CD4-positive, alpha-beta T cell treated with Interleukin-2 at 100 ng/mL for 4 hours (primary cell): ENCODE data around the gene ABCA2.
"Not testable (repeated sequence)": the region's sequence is repeated elsewhere in the genome, so short reads cannot be mapped to it uniquely, and the experiment has no call there.

ENCODE experiments used
- DNase-seq: peaks from one replicate; pipeline ENCODE4 v3.0.0-alpha.2; 2020; ENCODE audit warnings: low spot score

Gene ABCA2

DNA sequence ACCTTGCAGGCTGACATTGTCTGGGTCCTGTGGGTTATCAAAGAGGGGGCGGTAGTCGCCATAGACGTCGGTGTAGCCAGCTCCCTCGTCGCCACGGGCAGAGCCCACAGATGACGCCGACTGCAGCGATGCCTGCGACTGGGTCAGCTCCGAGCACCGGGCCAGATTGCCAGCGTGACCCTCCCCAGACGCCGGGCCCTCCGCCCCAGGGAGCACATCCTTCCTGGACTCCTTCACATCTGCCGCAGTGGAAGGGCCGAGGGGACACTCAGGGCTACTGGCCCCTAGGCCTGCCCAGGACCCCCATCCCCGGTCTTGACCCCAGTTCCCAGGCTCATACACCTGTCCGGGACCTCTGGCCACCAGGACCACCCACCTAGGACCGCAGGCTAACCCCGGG lies 13.9 kb downstream of the ABCA2 start:
- DNase-seq: no peak

DNA sequence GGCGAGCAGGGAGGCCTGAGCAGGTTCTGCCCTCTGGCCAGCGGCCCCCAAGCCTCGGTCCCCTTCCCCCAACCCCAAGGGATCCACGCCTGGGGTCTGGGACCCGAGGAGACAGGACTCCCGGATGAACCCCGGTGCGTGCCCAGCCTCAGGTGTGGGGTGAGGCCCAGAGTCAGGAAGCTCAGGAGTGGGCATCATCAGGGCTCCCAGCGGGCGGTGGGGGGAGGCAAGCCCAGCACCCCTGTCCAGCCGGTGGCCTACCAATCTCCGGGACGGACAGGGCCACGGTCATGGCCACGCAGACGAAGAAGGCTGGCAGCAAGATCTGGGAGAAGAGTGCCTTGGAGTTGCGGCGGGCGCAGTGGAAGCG lies 14.5 kb downstream of the ABCA2 start:
- no peak for DNase-seq

DNA sequence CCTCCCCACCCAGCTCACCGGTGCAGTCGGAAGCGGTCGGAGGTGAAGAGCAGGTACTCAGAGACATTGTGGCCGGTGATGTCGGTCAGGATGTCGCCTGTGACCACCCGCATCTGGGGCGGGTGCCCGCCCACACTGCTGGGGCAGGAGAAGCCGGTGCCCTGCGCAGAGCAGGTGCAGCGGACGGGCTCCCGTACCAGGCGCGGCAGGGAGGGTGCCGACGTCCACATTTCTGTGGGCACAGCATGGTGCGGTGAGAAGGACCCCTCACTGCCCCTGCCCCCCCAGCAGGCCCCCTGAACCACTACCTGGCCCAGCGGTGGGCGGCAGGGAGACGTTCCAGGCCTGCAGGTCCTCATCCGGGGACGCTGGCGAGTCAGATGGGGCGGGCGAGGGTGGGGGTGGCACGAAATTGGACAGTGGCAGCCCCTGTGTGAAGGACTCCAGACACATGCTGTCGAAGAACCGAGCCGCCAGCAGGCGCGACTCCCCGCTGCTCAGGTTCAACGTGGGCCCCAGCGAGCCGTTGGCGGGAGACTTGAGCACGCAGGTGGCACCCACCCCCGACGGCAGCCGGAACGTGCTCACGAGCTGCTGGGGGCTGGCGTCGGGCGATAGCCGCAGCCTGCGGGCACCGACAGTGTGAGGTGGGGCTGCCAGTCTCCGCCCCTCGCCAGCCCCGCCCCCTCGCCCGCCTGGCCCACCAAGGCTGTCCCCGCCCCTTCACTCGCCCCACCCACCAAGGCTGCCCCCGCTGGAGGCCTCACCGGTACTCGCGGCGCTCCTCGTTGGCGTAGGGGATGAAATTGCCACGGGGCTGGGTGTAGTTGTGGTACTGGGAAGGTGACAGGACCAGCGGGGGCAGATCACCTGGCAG lies 15.1 kb downstream of the ABCA2 start:
- no peak for DNase-seq

DNA sequence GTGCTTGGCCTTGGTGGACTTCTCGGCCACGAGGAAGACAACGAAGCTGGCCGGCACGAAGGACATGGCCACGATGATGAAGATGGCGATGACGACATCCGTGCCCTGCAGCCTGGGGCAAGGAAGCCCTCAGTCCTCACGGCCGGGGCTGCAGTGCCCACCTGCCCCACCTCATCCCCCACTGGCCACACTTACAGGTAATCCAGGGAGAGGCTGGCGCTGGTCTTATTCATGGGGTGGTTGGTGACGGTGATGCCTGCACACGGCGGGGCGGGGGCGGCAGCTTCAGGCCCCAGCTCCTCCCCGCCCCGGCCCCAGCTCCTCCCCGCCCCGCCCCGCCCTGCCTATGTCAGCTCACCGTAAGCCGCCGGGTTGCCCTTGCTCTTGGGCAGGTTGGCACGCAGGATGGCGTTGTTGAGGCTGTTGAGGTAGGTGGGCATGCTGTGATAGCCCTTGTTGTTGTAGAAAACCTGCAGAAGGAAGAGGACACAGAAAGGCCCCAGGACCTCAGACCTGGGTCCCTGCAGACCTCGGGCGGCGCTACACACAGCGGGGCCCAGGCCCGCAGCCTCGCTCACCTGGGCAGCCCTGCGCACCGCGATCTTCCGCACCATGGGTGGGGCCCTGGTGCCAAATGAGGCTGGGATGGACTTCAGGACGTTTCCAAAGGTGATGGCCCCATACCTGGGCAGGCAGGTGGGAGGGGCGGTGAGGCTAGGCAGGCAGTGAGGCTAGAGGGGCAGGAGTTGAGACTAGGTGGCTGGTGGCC lies 15.9 kb downstream of the ABCA2 start:
- DNase-seq: no peak

DNA sequence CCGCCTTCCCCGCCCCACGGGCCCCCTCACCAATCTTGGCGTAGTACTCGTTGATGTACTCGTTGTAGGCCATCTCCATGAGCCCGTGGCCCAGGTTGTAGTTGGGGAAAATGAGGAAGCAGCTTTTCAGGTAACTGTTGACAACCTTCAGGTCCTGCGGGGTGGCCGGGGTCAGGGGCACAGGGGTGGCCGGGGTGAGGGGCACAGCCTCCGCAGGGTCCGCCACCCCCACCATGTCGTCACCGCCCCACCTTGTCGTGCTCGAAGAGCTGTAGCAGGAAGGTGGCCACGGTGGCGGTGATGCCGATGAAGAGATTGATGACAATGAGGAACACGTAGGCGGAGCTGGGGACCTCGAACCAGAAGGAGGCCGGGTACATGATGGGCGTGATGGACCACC lies 16.9 kb downstream of the ABCA2 start:
- DNase-seq: no peak

DNA sequence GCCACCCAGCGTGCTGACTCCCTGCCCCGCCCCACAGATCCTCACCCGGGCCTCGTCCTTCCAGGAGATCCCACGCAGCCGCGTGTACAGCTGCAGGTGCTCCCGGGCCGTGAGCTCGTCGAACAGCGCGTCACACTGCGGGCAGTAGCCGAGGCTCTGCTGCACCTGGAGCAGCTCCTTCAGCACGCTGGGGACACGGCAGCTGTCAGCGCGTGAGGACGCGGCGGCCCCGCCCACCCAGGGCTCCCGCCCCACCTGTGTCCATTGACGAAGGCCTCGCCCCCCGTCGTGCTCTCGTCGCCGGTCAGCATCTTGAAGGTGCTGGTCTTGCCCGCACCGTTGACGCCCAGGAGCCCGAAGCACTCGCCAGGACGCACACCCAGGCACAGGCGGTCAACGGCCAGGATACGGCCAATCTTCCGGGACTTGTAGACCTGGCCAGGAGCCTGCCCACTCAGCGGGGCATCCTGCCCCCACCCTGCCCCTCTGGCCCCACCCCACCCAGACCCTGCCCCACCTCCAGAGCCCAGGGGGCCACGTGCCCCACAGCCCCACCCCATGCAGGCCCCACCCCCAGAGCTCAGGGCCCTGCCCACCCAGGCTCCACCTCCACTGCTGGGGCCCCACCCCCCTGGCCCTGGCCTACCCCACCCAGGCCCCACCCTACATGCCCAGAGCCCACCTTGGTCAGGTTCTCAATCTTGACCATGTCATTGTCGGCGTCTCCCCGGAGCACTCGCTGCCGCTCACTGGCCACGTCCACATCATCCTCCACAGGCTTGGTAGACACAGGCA lies 17.9 kb downstream of the ABCA2 start:
- DNase-seq: no peak

DNA sequence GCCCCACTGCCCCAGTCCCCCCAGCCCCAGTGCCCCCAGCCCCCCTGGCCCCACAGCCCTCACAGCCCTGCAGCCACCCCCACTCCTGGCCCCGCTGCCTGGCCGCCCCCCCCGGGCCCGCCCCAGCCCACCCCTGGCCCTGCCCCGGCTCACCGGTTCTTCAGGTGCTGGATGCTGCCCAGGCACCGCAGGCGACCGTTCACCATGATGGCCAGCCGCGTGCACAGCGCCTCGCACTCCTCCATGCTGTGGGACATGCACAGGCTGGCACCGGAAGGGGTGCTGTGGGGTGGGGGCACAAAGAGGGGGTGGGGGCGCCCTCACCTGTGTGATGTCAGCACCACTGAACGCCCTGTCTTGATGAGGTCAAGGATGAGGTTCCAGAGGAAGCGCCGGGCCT lies 18.8 kb downstream of the ABCA2 start:
- no peak for DNase-seq

DNA sequence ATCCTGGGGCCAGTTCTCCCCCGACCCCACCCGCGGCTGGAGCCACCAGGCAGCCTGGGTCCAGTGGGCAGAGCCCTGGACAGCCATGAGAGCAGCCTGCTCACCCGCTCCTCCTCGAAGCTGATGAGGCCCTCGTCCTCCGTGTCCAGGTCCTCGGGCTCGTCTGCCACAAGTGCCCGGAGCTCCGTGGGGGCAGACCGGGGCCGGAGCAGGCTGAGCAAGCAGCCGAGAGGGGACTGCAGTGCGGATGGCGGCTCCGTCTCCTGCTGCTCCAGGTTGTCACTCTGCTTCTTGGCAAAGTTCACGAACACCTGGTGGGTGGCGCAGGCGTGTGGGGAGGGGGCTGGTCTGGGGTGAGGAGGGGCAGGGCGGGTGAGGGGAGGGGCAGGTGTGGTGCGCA lies 19.7 kb downstream of the ABCA2 start:
- DNase-seq: no peak

DNA sequence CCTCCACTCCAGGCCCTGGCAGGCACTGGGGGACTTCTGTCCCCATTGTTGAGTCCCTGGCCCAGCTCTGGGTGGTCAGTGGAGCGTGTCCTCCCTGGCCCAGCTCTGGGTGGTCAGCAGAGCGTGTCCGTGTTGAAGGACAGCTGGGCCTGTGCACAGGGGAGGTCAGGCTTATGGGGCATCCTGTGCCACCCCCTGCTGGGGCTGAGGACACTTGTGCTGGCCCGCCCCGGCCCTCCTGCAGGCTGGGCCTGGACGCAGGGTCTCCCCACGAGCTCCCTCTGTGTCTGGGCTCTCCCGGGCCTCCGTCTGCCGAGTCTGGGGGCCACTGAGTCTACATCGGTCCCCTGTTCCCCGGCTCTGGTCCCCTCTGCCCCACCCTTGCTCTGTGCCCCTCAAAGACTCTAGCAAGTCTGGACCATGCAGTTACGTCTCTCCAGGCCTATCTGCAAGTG lies 20.2 kb downstream of the ABCA2 start:
- DNase-seq: no peak

DNA sequence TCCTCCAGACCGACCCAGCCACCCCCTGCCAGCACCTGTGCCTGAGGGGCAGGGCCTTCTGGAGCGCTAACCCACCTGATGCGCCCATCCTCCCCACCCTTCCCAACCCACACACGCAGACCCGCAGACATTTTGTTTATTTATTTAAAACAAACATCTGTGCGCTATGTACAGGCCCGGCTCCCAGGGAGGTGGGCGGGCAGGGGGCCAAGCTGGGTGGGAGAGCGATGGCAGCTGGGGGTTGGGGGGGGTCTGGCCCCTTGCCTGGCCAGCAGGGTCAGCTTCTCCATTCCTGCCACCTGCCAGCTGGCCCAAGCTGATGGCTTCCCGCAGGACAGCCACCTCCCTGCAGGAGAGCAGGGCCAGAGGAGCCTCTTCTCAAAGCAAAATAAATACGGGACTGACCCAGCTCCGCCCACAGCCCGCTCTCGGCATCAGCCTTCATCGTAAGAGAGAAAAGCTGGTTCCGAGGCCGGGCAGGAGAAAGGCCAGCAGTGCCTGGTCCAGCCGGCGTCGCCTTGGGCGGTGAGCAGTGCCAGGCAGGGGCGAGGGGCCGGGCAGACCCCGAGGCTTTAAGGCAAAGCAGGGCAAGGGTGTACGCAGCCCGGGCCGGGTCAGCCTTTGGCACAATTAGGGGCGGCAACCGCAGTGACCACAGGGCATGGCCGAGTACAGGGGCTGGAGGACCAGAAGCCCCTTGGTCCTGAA lies 20.8 kb downstream of the ABCA2 start:
- no peak for DNase-seq

DNA sequence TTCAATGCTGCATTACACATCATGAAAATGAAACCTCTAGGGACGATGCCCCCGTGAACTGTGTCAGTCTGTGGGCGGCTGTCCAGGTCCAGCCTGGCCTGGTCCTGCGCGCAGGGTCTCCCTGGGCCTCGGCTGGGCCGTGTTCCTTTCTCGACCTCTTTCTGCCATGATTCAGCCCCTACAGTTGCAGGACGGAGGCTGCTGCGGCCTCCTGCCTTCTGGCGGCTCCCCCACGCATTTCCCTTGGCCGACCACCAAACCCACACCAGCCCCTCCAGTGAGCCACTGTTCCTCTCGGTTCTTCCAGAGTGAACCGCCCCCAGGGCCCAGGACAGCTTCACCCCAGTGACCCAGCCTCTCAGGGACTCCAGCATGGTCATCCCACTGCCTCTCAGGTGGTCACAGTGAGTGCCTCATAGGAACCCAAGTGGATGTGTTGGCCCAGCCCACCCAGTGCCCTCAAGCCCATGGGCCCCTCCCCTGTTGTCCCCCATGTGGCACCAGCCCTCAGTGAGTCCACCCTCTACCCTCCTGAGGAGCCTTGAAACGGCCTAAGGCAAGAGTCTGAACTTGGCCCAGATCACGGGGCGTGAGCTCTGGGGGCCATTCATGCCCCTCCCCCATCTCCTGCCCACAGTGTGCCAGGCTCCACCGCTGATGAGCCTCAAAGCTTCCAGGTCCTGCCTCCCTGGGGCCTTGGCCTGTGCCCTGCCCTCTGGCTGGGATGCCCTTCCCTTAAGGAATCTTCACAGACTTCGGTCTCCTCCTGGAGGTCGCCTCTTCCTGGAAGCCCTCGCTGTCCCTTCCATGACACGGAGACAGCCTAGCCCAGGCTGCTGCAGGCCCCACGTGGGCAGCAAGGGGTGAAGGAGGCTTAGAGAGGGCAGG lies 21.7 kb downstream of the ABCA2 start:
- no peak for DNase-seq

DNA sequence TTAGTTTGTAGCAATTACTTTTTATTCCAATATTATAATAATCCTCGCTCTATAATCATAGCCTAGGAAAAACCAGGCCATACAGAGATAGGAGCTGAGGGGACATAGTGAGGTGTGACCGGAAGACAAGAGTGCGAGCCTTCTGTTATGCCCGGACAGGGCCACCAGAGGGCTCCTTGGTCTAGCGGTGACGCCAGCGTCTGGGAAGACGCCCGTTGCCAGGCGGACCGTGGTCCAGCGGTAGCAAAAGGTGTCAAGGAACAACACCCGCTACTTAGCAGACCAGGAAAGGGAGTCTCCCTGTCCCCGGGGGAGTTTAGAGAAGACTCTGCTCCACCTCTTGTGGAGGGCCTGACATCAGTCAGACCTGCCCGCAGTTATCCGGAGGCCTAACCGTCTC lies 23.8 kb downstream of the ABCA2 start:
- DNase-seq: not testable (repeated sequence)

DNA sequence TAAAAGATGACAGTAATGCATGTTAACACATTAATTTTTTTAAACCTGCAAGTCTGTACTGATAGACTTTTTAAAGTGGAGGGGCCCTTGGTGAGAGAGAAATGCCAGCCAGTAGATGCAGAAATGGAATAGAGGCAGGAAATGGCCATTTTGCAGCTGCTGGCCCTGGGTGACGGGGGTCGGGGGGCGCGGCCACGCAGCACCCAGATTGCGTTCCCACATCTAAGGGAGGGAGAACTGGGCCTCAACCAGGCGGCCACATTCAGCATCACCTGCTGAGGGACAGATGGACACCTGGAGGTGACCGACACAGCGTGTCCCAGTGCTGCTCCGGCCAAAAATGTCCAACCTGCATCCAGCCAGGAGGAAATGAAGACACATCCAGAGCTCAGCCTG lies 25.4 kb downstream of the ABCA2 start:
- no peak for DNase-seq

DNA sequence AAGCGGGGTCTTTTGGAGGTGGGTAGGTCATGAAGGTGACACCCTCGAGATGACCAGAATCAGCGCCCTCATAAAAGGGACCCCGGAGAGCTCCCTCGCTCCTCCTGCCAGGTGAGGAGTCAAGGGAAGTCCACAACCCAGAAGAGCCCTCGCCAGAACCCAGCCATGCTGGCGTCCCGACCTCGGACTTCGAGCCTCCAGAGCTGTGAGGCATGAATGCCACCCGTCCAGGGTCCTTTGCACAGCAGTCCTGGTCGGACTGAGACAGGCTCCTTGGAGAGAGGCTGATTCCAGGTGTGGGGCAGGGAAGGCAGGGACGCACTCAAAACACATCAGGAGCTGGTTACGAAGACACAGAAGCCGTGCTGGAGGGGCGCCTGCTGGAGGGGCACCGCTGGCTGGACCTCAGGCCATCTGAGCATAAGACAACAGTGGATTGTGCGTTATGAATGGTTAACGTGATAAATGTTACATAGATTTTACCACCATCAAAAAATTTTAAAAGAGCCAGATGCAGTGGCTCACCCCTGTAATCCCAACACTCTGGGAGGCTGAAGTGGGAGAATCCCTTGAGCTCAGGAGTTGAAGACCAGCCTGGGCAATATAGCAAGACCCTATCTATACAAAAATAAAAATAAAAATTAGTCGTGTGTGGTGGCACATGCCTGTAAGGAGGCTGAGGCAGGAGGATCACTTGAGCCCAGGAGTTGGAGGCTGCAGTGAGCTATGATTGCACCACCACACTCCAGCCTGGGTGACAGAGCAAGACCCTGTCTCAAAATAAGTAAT lies 26.0 kb downstream of the ABCA2 start:
- no peak for DNase-seq

DNA sequence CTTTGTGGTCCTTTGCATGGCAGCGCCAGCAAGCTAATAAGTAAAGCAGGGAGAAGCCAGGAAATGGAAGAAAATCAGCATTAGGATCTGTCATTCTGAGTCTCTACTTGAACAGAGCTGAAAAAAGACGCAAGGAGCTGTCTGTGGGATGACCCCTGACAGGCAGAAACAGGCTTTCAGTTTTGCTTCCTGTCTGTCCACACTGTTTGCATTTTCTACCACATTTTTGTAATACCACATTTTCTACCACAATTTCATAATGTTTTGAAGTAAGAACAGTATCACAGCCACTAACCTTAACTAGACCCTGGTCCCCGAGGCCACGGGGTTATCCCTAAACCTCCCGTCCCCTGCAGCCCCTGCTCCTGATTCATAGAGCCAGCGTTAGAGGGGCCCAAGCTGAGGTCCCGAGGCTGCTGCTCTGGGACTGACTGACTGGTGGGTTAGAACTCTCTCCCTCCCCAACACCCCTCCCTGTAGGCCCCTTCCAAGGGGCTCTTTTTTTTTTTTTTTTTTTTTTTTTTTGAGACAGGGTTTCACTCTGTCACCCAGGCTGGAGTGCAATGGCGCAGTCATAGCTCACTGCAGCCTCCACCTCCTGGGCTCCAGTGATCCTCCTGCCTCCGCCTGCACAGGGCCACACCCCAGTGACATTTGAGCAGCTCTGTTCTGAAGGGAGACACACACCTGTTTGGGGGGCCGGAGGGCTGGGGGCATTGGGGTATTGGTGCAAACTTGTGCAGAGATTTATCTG lies 27.7 kb downstream of the ABCA2 start:
- peak; percentile 40 for DNase-seq

DNA sequence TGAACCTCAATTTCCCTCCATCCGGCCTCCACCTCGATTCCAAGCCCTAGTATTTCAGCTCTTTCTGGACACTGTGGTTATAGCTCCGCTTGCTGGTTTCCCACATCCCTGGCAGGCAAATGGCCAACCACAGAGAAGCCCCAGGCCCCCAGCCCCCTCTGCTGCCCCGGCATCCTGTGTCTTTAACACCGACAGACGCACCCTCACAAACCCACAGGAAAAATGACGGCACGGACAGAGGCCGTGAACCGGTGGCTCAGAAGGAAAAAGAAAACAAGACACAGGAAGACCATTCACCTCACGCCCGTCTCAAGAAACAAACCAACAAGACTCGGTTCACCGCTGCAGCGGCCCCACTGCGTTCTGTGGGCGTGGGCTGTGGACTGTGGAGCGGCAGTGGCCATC lies 30.2 kb downstream of the ABCA2 start:
- DNase-seq: peak; percentile 33

DNA sequence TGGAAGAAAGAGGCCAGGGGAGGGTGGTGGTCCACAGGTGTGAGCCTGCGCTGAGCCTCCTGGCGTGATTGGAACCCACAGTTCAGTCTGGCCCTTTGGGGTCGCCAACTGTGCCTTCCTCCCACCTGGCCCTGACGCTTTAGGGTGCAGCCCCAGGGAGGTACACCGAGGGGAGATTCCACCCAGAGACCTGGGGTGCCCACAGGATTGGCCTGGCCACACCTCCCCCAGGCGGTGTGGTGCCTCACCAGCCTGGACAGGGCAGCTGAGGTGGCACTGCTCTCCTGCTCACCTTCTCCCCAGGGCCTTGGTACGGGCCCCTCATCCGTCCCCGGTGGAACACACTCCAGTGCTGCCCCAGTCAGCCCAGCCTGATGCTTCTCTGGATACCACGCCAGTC lies 30.7 kb downstream of the ABCA2 start:
- no peak for DNase-seq

DNA sequence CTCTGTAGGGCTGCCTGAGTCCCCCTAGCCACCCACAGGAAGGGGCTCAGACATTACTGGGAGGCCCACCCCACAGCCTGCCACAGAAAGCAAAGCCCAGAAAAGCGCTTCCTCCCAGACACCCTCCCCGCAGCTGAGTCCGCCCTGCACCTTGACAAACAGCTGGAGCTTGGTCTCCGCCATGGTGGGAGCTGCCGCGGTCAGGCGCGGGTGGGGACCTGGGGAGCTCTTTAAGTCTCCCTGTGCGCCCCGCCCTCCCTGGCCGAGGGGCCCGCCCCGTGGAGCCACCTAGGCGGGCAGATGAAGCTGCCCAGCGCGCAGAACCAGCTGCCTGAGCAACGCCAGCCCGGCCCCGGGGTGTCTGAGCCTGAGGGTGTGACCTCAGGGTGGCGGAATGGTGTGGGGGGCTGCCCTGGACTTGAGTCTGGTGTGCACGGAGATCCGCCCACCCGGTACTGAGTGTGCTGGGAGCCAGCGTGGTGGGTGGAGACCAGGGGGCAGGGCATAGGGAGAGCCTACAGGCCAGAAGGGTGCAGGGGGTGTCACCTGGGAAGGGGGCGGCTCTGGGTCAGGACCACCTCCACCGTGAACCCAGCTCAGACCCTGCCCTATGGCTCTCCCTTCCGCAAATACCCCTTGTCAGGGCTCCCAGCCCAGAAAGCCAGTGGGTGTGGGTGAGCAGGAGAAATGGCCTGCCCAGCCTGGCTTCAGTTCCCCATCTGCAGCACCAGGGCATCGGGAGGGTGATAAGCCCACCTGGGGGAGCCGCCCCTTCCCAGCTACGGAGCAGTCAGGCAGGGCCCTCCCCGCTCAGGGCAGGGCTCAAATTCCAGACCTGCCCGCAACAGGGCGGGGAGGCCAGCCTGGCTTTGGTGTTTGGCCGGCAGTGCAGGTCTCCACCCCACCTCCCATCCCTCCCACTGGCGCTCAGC lies 31.4 kb downstream of the ABCA2 start, which contains the start of gene CLIC3:
Gene CLIC3 (minus strand): TSS at position 208 of the 932 bp plus-strand sequence. CDS start 25 bp downstream, at position 183.
- peak; percentile 57 for DNase-seq
